ENCODE results near the gene ADAP1.
A peak's percentile ranks its signal among the peaks of the same experiment; 100 is the strongest.

Gene ADAP1

DNA sequence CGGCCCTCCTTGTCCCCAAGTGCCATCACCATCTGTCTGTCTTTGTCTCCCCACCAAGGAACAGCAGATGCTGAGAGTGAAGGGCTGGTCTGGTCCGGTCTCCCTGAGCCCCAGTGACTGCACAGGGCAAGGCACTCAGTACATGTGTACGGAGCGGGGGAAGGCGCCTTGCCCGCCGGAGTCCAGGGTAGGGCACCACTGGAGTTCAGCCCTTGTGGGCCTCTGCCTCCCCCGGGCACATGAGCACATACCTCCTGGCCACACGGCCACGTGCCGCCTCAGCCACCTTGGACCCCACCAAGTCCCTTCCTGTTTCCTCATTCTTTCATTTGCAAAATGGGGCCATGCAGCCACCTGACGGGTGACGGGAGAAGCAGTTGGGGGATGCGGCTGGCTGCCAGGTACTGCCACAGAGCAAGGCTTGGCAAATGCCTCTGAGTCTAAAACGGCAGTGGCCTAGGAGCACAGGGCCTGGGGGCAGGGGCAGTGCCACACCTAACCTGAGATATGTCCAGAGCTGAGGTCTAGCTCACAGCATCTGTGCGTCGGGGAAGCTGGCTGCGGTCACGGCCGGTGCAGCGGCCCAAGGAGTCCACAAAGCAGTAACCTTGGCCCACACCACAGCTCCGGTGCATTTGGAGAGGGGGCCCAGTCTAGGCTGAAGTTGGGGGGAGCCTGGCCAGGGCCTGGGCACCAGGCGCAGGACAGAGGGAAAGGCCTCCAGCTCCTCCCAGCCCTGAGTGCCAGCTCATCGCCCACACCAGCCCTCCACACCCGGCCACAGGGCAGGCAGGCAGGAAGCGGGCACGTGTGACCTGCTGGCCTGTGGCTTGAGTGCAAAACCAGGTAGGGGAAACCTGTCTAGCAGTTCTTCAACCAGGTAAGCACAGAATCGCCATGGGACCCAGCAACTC is 5.2 kb downstream of the ADAP1 start:
- DNase-seq, result peak in 1 of 2 donors; percentile 48
- Histone ChIP-seq H3K9me3 (no peaks in the 10 kb centered on the region), H3K4me1 (peaks cover 6 to 19% (median 12%) of the 10 kb centered on the region in 4 donors), H3K4me3 (no peak overlapping the region), H3K27me3 (no peaks in the 10 kb centered on the region), H3K36me3 (no peaks in the 10 kb centered on the region), H3K27ac (no peak overlapping the region)
- intact Hi-C loops (cut with DNase I; ENCODE audit: low total_unique reads), result no loop called here
- TF ChIP-seq, protein P1, sequence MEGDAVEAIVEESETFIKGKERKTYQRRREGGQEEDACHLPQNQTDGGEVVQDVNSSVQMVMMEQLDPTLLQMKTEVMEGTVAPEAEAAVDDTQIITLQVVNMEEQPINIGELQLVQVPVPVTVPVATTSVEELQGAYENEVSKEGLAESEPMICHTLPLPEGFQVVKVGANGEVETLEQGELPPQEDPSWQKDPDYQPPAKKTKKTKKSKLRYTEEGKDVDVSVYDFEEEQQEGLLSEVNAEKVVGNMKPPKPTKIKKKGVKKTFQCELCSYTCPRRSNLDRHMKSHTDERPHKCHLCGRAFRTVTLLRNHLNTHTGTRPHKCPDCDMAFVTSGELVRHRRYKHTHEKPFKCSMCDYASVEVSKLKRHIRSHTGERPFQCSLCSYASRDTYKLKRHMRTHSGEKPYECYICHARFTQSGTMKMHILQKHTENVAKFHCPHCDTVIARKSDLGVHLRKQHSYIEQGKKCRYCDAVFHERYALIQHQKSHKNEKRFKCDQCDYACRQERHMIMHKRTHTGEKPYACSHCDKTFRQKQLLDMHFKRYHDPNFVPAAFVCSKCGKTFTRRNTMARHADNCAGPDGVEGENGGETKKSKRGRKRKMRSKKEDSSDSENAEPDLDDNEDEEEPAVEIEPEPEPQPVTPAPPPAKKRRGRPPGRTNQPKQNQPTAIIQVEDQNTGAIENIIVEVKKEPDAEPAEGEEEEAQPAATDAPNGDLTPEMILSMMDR (IDR thresholded peaks at IDR 0.05), result no peak

DNA sequence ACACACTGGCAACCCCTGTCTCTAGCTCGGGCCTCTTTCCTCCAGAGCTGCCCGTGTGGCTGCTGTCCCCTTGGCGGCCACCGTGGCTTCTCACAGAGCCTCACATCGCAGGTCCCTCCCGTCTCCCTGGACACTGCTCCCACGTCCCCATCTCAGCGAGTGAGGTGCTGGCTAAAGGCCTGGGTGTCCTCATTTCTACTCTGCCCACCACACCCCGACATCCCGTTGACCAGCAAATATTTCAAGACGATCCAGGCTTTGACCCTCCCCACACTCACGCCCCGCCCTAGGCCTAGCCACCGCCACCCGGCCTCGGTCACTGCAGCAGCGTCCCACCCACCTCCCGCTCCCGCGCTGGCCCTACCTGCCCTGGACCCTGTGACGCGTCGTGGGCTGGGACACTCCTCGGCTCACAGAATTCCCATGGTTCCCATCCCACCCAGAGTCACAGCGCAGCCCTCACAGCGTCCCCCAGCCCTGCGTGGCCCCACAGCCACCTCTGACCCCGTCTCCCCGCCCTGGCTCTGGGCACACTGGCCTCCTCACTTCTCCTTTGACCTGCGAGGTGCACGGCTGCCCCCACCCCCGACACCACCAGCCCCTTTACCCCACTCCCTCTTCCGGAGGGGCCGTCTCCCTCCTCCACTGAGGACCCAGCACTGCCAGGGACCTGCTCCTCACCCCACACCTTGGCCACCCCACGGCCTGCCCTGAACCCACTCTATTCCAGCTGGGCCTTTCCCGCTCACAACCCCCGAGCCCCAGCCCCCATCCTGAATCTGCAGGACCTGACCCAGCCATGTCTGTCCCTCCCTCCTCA is 6.9 kb downstream of the ADAP1 start:
- H3K4me3 ChIP-seq, result no peak overlapping the region
- TF ChIP-seq, protein P1 (IDR thresholded peaks at IDR 0.05), result no peak
- H3K9me3 ChIP-seq, result no peaks in the 10 kb centered on the region
- no peaks in the 10 kb centered on the region for H3K27me3 ChIP-seq
- H3K4me1 ChIP-seq, result peaks cover 0 to 4% (median 0%) of the 10 kb centered on the region in 4 donors
- DNase-seq, result peak in 1 of 2 donors; percentile 59
- intact Hi-C loops (cut with DNase I; ENCODE audit: low total_unique reads), result no loop called here
- H3K27ac ChIP-seq, result no peak overlapping the region
- no peaks in the 10 kb centered on the region for H3K36me3 ChIP-seq

DNA sequence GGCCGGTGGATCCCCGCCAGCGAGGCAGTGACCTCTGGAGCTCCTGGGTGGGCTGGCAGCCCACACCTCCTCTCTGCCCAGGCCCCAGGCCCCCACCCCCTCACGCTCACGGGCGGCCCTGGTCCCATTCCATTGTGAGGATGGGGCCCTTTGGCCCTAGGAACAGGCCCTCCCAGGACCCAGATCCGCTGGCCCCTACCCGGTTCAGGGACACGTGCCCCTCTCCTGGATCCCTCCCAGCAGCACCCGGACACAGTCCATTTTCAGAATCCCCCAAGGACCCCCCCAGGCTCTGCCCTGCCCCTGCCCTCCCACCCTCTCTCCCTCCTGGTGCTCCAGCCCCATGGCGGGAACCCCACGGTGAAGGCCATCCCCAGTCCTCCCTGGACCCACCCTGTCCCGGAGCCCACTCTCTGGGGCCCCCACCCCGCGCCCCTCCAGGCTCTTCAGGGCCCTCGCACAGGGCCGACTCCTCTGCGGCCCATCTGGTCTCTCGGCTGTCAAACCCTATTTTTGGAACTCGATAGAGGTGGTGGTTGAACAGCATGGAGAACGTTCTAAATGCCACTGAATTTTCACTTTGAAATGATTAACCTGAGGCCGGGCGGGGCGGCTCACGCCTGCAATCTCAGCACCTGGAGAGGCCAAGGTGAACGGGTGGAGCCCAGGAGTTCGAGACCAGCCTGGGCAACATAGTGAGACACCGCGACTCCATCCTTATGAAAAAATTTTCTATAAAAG is 8.1 kb downstream of the ADAP1 start:
- no peak for DNase-seq
- TF ChIP-seq, protein P1 (IDR thresholded peaks at IDR 0.05), result no peak
- H3K4me3 ChIP-seq, result no peak overlapping the region
- H3K9me3 ChIP-seq, result no peaks in the 10 kb centered on the region
- H3K27ac ChIP-seq, result no peak overlapping the region
- H3K4me1 ChIP-seq, result peaks cover 0 to 3% (median 0%) of the 10 kb centered on the region in 4 donors
- no peaks in the 10 kb centered on the region for H3K36me3 ChIP-seq
- no peaks in the 10 kb centered on the region for H3K27me3 ChIP-seq
- intact Hi-C loops (cut with DNase I; ENCODE audit: low total_unique reads), result no loop called here

DNA sequence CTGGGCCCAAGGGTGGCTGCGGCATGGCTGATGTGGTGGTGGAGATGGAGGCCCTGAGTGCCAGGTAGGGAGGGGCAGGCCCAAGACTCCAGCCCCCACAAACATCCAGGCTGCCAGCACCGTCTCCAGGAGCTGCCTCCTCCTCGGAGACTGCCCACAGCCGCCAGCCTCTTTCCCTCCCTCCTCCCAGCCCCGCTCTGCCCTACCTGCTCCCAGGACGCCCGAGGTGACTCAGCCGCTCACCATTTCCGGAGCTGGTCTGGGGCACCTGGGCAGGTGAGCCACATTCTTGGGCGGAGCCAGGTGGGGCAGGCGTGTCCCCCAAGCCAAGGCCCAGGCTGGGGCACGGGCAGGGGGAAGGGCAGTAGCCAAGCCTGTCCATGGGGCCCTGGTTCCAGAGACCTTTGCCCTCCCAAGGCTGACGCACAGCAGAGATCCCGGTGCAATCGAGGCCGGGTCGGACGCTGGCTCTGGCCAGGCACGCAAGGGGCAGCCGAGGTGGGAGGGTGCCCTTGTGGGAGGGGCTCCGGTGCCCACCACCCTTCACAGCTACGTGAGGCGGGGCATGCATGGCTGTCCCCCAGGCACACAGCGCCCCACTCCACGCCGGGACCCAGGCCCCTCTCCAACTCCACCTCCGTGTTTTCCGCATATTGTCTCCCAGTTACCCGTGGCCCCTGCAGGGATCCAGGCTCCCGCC is 8.8 kb downstream of the ADAP1 start:
- no peak overlapping the region for H3K27ac ChIP-seq
- TF ChIP-seq, protein P1 (IDR thresholded peaks at IDR 0.05), result no peak
- intact Hi-C loops (cut with DNase I; ENCODE audit: low total_unique reads), result no loop called here
- H3K9me3 ChIP-seq, result no peaks in the 10 kb centered on the region
- H3K27me3 ChIP-seq, result no peaks in the 10 kb centered on the region
- no peaks in the 10 kb centered on the region for H3K36me3 ChIP-seq
- peak in 1 of 2 donors; percentile 67 for DNase-seq
- peaks cover 0 to 3% (median 0%) of the 10 kb centered on the region in 4 donors for H3K4me1 ChIP-seq
- H3K4me3 ChIP-seq, result no peak overlapping the region

DNA sequence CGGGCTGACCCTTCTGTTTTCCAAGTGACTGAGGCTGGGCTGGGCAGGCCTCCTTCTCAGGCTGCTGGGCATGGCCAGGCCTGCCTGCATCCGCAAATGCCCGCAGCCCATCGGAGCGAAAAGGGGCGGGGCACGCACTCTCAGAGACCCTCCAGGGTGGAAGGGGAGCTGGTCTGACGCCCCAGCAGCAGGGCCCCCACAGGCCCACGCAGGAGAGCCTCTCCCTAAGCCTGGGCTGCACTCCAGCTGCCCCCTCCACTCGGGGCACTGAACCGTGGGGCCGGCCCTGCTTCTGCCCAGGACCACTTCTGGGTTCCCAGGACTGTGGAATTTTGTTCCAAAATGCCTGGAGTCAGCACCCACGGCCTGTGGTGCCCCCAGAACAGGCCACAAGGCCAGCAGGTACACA is 9.3 kb downstream of the ADAP1 start:
- peaks cover 0 to 3% (median 0%) of the 10 kb centered on the region in 4 donors for H3K4me1 ChIP-seq
- TF ChIP-seq, protein P1 (IDR thresholded peaks at IDR 0.05), result no peak
- H3K4me3 ChIP-seq, result no peak overlapping the region
- DNase-seq, result peak in 1 of 2 donors; percentile 61
- H3K9me3 ChIP-seq, result no peaks in the 10 kb centered on the region
- intact Hi-C loops (cut with DNase I; ENCODE audit: low total_unique reads), result no loop called here
- no peaks in the 10 kb centered on the region for H3K36me3 ChIP-seq
- no peaks in the 10 kb centered on the region for H3K27me3 ChIP-seq
- H3K27ac ChIP-seq, result no peak overlapping the region
